Measurements from ENCODE around the gene GAPDH.

DNA sequence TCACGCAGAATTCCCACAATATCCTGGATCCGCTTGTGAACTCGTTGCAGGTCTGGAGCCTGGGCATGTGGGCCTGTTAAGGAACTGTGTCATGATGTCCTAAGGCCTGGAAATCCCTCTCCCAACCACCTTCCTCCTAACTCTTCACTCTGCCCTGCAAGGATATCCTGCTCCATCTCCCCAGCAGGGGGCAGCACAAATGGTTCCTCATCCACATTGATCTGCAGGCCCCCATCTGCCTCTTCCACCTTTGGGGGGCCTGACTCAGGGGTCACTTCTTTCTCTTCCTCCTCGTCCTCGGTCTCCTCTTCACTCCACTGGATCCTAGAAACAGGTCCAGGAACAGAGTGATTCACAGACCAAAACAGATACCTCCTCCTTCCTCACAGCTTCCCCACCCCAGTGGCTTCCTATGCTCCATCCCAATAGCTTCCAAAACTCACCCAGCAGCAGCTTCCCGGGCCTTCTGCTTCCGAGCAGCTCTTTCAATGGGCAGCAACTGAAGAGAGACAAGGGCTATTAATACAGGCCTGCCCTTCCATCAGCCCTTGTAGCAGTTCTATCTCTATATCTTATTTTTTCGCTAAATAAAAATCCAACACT, 29.2 kb downstream of the GAPDH start:
- TF ChIP-seq YY1 (IDR thresholded peaks at IDR 0.05; ENCODE audit: insufficient read depth, insufficient read length) (no peak), ZNF274 (IDR thresholded peaks at IDR 0.05; ENCODE audit: low read depth, low read length) (no peak)

Data from NT2/D1 (cell line).